ELF-1 (cell line): ENCODE measurements around the gene KIF23.

Source experiments
- DNase-seq: peaks from one replicate; pipeline ENCODE4 v3.0.0-alpha.2; 2016; ENCODE audit warnings: low read depth, low spot score

The KIF23 gene

DNA sequence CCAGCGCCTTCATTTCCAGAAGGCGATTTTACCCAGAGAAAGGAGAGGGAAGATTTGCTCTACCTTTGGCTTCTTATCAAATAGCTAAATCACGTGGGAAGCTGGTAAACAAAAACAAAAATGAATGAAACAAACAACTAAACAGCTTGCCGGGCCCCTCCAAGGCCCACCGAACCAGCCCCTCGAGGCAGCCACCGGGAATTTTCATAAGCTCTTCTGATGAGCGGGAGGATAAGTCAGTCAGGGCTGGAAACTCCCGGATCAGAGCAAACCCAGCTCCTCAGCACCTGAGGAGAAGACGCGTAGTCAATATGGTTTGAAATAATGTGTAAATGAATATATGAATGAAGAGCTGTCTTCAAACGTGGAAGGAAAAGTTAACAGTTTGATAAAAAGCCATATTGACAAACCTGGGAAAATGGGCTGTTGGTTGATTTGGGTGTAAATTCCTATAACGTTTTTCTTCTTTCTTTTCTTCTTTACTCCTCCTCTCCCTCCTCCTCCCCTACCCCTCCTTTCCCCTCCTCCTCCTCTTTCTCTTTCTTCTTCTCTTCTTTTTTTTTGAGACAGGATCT lies 49.1 kb downstream of the KIF23 start:
- DNase-seq: no peak

DNA sequence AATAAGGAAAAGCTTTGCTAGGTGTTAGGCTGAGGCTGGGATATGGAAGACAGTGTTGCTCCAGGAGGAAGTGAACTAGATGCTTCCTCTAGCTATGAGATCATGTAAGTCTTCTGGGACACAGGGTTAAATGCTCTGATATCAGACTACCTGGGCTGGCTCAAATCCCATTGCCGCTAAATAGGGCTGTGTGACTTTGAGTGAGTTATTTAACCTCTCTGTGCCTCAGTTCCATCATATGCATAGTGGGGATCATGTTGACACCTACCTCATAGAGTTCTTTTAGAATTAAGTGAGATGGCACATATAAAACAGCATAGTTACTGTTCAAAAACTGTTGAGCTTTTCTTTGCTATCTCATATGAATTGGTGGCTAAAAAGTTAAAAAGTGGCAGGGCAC lies 51.1 kb downstream of the KIF23 start:
- DNase-seq: no peak

DNA sequence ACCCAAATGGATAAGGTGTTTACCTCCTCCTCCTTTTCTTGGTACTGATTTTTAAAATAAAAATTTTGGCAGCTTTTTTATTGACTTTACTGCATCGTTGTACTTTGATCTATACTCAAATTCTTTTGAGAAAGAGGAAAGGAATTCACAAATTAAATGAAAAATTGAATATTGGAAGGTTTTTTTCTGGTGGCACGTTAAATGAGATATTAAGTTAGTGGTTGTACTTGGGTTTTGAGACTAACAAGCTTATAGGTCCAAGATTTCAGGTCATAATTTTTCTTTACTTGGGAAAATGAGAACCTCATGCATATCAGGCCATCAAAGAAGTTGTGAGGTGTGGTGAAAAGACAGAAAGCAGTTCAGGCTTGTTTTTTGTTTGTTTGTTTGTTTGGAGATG lies 52.6 kb downstream of the KIF23 start:
- no peak for DNase-seq

DNA sequence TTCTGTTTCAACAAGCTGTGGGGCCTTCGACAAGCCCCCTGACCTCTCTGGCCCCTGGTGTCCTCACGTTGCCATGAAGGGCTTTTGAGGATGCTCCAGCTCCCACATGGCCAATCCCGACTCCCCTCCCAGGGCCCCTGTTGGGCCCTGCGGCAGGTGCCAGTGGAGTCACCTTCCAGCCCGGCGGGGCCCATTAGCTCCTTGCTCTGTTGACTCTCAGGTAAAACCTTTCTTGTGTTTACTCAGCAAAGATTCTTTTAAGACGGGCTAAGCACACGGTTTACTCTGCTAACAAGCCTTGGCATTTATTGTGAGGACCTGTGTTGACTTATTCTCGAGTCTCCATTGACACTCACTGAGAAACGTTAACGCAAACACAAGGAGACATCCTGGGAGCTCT lies 53.5 kb downstream of the KIF23 start:
- DNase-seq: no peak

DNA sequence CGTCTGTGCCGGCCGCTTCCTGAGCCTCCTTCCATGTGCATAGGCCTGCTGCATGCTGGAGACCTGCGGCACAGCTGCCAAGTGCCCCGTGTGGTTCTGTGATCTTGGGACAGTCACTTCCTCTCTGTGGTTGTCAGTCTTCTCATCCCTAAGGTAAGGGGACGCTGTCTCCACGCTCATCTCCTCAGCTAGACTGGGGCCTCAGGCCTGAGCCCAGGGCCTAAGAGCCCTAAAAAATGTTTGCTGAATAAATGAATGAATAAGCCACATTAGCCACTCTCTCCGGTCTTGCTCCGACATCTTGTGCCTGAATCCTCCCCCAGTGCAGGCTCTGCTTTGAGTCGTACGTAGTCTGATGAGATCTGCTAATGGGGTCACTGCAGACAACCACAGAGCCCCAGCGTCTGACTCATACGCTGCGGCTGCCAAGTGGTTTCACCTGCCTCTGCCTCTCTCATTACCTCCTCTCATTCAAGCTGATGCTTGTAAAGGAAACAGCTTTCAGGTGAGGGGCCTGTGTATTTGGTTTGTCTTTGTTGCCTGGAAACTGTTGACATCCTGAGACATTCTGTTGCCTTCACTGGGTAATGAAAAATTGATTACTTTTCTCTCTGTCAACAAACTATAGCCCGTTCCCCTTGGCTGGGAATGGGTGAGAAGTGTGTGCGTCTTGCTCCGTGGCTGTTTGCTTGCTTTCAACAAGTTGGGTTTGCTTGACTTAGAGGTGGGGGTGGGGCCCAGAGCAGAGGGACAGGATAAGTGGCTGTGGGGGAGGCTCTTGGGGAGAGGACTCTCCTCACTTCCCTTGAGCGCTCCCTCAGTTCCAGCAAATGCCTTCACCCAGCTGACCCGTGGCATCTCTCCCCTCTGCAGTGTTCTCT lies 54.3 kb downstream of the KIF23 start:
- peak; percentile 34 for DNase-seq

DNA sequence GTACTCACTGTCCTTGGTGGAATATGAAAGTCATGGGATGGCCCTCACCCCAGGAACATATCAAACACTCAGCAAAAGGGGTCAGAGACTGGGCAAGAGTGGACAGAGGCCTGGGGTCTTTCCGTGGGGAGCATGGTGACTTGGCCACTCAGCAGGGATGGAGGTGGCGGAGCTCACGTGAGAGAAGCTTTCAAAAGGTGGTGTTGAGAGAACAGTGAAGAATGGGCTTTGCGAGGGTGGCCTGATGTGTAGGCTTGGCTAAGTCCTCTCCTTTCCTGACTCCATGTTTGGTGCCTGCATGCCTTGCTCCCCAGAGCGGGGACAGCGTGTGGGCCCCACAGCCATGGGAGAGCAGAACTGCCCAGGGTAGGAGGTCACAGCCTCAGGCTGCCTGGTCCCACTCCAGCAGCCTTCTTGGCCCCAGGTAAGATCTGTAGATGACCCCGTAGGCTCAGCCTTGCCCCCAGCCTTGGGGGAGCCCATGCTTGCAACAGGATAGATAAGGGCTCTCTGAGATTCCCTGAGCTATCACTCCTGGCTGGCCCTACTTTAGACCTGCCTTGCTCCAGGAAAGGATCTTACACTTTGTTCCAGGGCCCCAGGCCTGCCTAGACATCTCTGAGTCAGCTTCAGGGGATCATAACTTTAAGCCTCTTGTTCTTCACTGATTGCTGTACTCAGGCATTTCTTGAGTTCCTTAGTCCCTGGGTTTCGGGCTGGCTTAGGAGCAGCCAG lies 55.5 kb downstream of the KIF23 start:
- peak; percentile 63 for DNase-seq

DNA sequence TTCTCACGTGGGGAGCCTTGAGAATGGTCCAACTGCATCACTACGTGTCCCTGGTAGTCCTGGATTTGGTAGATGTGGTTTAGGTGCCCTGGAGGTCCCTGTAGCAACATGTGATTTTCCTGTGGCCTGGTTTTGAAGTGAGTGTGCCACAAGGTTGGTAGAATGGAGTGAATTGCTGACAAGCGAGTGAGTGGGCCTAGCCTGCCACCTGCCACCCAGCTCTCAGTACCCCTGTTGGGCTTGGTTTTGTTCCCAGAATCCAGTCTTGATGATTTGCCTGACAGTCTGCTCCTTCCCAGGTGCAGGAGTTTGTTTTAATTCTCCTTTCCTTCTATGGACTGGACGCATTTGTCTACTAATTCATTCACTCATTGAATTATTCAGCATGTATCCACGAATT lies 57.9 kb downstream of the KIF23 start:
- DNase-seq: no peak

DNA sequence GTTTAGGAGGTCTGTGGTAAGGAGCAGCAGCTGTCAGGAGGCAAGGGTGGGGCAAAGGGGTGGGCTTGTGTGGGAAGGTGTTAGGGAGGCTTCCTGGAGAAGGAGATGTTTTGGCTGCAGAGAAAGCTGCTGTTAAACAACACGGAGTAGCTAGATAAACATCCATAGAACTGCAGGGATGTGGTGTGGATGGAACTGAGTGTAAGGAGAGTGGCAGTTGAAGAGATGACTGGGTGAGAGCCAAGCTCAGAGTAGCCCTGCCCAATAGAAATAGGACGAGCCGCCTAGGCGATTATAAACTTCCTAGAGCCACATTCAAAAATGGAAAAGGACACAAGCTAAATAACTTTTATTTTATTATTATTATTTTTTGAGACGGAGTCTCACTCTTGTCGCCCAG lies 58.4 kb downstream of the KIF23 start:
- DNase-seq: no peak

DNA sequence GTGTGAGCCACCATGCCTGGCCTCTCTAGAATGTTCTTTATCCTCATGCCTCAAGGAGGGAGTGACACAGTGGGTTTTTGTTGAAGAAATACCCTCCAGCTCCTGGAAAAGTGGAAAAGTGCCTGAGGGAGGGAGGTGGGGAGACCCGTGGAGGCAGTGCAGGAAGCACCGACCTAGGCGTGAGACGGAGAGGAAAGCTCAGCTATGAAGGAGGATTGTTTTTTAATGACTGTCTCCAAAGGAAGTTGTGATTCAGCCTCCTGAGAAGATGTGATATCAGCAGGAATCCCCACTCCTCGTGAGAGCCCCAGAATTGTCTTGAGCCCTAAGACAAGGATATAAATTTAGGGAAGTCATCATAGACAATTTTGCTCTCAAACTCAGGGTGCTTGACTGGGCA lies 60.1 kb downstream of the KIF23 start:
- DNase-seq: no peak

DNA sequence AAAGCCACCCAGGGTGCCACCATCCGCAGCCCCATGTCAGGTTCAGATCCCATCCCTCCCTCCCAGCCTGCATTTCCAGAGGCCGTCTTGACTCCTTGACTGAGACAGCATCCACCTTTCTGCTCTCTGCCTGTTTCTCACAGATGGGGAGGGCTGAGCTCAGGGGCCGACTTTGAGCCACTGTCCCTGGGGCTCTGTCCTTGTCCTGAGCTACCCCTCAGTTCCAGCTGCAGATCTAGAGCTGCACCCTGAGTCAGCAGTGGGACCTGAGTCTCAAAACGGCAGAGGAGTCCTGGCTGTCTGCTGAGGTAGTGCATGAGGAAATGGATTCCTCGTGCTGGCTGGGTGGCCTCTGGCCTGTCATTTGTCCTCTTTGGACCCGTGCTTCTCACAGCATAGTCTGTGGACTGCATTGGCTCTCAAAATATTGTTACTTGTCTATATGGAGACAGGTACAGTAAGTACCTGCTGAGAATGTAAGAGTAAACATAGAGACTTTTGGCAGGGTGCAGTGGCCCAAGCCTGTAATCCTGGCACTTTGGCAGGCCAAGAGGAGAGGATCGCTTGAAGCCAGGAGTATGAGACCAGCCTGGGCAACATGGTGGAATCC lies 60.8 kb downstream of the KIF23 start:
- DNase-seq: no peak

DNA sequence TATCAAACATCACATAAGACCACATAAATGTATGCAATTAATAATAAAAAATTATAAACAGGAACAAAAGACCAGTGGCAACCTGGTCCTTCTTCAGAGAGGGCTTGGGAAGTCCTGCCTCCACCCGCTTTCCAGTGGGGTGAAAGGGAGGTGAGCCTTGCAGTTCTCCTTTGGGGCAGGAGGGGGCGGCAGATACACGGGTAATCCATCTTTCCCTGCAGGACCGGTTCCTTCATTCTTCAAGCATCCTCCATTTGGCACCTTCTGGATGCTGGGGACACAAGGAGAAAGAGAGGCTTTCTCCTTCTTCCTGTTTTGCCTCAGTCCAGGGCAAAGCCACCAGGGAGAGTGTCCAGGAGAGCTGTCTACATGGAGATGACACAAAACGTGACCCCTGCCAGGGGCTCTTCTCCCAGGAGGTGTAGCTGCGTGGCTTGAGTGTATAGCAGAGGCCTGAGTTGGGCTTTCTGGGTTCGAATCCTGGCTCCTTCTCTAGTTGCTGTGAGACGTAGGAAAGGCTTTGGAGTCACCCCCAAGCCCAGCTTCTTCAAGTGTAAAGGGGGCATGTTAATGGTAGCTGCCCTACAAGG lies 61.7 kb downstream of the KIF23 start:
- peak; percentile 89 for DNase-seq

DNA sequence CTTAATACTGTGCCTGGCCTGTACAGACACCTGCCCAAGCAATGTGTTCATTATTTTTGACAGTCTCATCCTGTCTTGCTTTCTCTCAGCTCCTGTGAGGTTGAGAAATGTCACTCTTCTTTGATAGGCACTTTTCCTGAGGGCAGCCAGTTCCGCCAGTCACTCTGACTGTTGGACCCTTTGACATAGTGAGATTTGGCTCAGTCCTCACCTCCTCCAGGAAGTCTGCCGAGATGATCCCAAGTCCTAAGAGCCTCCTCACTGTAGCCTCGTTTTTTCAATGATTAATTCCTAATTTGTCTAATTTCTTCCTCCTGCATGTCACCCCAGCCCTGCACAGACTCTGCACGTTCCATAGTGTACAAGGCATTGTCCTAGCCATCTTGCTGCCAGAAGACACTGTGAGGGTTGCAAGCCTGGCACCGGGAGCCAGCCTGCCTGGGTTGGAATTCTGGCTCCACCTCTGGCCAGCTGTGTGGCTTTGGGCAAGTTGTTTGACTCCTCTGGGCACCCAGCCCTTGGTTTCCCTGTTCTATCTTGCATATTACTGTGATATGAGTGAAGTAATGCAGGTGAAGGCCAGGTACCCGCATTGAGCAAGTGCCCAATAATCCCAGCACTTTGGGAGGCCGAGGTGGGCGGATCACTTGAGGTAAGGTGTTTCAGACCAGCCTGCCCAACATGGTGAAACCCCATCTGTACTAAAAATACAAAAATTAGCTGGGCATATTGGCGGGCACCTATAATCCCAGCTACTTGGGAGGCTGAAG lies 62.7 kb downstream of the KIF23 start:
- DNase-seq: no peak

DNA sequence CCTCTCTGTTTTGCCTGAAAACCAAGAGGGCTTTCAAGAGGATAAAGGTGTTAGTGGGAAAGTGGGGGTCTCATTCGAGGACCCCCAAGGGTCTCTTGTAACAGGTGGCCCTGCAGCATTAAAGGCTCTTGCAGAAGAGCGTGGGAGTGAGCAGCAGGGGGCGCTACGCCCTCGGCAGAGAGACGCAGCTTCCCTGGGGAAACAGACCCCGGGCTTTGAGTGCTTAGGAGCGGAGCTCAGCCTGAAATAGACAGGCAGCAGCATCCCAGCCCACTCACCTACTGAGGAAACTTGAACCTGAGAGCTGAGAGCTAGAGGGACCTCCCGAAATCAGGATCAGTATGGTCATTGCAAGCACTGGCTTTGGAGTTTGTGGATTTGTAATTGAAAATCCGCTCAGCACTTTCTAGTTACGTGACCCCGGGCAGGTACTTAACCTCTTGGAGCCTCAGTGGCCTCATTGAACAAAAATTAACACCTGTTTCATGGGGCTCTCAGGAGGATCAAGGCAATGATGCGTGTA lies 64.2 kb downstream of the KIF23 start:
- peak; percentile 76 for DNase-seq

DNA sequence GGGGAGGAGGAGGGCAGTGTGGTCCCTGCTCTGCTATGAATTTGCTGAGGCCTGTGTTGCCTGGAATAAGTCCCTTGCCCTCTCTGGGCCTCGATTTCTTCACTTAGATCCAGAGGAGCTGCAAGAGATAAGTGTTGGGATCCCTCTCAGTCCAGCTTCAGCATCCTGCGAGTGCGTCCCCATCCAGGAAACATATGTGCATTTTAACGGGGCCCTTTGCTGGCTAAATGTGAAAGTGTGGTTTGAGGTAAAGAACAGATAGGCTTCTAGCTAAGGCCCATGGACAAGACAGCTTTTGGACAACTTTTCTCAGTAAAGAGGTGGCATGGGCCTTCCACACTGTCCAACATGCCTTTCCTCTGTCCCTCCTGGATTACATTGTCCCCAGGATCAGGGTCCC lies 64.9 kb downstream of the KIF23 start:
- DNase-seq: no peak

DNA sequence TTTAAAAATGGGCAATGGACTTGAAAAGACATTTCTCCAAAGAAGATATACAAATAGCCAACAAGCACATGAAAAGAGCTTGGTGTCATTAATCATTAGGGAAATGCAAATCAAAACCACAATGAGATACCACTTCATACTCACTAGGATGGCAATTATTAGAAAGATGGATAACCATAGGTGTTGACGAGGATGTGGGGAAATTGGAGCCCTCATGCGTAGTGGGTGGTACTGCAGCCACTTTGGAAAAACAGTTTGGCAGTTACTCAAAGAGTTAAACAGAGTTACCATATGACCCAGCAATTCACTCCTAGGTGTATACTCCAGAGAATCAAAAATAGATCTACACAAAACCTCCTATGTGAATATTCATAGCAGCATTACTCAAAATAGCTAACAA lies 65.8 kb downstream of the KIF23 start:
- DNase-seq: no peak

DNA sequence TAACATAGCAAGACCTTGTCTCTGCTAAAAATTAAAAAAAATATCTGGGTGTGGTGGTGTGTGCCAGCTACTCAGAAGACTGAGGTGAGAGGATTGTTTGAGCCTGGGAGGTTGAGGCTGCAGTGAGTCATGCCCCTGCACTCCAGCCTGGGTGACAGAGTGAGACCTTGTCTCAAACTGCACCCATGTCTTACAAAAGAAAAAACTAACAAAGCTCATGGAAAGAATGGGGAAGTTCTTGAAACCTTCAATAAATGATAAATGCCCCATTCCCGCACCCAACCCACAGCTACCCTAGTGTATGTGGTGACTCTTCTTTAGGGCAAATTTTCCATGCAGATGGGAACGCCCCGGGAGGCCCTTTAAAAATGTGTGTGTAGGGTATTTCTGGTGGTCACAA lies 66.8 kb downstream of the KIF23 start:
- no peak for DNase-seq

DNA sequence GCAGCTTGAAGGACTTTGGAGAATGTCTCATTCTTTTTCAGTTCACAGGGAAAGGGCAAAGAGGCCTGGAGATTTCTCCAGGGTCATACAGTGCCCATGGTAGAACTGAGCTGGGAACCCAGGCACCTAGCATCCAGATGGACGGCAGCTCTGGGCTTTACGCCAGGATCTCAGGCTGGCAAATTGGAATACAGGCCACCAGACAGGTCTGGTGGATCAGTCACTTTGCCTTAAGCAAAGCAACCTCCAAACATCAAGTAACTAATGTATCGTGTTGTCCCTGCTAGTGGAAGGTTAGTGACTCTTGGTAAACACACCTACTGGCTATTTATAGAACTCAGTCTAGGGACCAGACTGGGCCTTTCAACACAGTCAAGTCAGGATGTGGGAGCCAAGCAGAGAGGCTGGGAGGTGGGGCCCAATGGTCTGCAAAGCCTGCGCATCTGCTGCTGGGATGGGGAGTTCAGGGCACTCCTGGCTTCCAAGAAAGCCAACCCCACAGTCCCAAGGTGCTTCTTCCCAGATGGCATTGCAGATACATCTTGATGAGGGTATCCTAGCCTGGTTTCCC lies 68.6 kb downstream of the KIF23 start:
- DNase-seq: no peak

DNA sequence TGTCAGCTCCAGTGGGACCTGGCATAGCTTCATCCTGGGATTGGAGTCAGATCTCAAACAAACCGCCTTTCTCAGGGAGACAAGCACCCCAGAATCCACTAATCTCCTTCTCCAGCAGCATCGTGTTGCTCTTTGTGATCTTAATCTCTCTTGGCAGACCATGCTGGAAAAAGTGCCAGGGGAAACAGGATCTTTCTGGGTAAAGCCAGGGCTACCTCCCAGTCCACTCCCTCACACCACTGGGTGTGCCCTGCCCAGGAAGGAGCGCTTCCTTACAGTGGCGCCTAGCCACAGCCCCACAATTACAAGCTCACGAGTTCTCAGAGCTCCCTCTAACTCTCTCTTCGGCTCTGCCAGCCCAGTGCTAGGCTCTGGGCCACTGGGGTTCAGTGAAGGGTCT lies 70.7 kb downstream of the KIF23 start:
- DNase-seq: no peak

DNA sequence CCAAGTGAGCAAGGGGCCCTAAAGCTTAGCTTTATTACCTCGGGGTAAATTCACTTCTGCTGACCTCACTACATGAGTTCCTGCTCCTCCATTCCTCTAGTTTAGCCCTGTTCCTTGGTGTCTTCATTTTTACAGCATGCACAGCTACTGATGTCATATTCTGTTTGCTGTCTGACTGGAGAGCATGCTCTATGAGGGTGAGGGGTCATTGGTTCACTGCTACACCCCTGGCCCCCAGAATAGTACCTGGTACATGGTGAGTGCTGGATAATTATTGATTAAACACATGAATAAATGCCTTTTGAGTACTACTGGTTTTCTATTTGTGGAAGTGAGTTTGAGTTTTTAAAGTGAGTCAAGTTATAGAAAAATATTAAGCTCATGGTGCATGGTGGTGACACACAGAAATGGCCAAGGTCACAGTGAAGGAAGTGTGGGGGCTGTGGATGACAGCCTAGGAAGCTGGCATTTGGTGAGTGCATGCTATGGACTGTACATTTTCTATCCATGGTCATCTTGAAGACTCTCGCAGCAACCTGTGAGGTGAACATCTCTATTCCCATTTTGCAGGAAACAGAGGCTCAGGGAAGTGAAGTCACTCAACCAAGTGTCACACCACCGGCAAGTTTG lies 72.4 kb downstream of the KIF23 start:
- no peak for DNase-seq

DNA sequence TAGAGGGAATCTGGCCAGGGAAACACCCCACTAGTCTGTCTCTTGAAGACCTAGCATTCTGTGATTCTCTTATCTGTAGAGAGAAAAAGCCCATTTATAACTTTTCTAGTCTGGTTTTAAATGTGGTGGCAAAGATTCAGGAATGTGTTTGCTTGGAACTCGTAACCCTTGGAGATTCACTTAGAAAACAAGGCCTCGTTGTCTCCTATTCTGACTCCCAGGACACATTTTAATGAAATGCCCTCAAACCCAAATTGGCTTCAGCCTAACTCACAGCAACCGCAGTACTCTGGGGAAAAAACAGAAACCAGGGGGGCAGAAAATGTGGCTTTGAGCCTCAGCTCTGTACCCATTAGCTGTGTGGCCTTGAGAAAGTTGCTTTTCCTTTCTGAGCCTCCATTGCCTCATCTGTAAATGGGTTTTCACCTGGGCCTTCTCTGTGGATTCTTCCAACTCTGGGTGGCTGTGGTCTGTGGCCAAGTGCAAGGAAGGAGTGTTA lies 75.0 kb downstream of the KIF23 start:
- DNase-seq: no peak
